NCI-H1694 treated with DMSO at 0.1 percent for 48 hours (cell line): ENCODE results near the gene EEF1AKMT3.

Source experiments
- DNase-seq: peaks from one replicate; lab custom pipeline; 2025; lab: John Stamatoyannopoulos, UW

The EEF1AKMT3 gene

GRCh38 chr12:57783466-57783801 lies 11.0 kb downstream of the EEF1AKMT3 start:
- DNase-seq, result no peak

- no peak for DNase-seq
Observed at GRCh38 chr12:57783861-57784260, 11.4 kb downstream of the EEF1AKMT3 start.

GRCh38 chr12:57793920-57794319 lies 21.5 kb downstream of the EEF1AKMT3 start:
- no peak for DNase-seq

GRCh38 chr12:57795354-57795753 lies 22.9 kb downstream of the EEF1AKMT3 start:
- DNase-seq, result no peak

- DNase-seq, result no peak
Observed at GRCh38 chr12:57796996-57797395, 24.6 kb downstream of the EEF1AKMT3 start.

GRCh38 chr12:57797933-57798332 lies 25.5 kb downstream of the EEF1AKMT3 start:
- DNase-seq, result no peak

GRCh38 chr12:57800965-57801364 lies 28.6 kb downstream of the EEF1AKMT3 start:
- DNase-seq, result no peak

- DNase-seq, result no peak
Observed at GRCh38 chr12:57802607-57803006, 30.2 kb downstream of the EEF1AKMT3 start.

- peak; percentile 29 for DNase-seq
Observed at GRCh38 chr12:57803319-57803893, 31.0 kb downstream of the EEF1AKMT3 start.

GRCh38 chr12:57806677-57807076 lies 34.3 kb downstream of the EEF1AKMT3 start:
- DNase-seq, result no peak

GRCh38 chr12:57807285-57807684 lies 34.9 kb downstream of the EEF1AKMT3 start:
- DNase-seq, result no peak

- no peak for DNase-seq
Observed at GRCh38 chr12:57808351-57808750, 35.9 kb downstream of the EEF1AKMT3 start.

- DNase-seq, result no peak
Observed at GRCh38 chr12:57809425-57809824, 37.0 kb downstream of the EEF1AKMT3 start.

GRCh38 chr12:57810450-57810849 lies 38.0 kb downstream of the EEF1AKMT3 start:
- DNase-seq, result no peak

- no peak for DNase-seq
Observed at GRCh38 chr12:57811028-57811755, 38.8 kb downstream of the EEF1AKMT3 start.

GRCh38 chr12:57813111-57813970 lies 40.9 kb downstream of the EEF1AKMT3 start:
- DNase-seq, result no peak

- no peak for DNase-seq
Observed at GRCh38 chr12:57813971-57814772, 41.8 kb downstream of the EEF1AKMT3 start.

GRCh38 chr12:57815177-57816000 lies 43.0 kb downstream of the EEF1AKMT3 start:
- DNase-seq, result no peak

- no peak for DNase-seq
Observed at GRCh38 chr12:57816001-57816854, 43.8 kb downstream of the EEF1AKMT3 start.

GRCh38 chr12:57816855-57817151 lies 44.4 kb downstream of the EEF1AKMT3 start:
- DNase-seq, result no peak
